GM21360 (cell line): ENCODE measurements around the gene RGSL1.
A peak's percentile ranks its signal among the peaks of the same experiment; 100 is the strongest.
"Not testable (repeated sequence)": the region's sequence is repeated elsewhere in the genome, so short reads cannot be mapped to it uniquely, and the experiment has no call there.

Experiments used
- ATAC-seq: cut with Tn5 transposase; IDR thresholded peaks from one replicate; pipeline ENCODE4 v1.9.1; 2021; ENCODE audit warnings: mild to moderate bottlenecking, moderate library complexity; ENCODE audit not compliant: unreplicated experiment

RGSL1 gene

DNA sequence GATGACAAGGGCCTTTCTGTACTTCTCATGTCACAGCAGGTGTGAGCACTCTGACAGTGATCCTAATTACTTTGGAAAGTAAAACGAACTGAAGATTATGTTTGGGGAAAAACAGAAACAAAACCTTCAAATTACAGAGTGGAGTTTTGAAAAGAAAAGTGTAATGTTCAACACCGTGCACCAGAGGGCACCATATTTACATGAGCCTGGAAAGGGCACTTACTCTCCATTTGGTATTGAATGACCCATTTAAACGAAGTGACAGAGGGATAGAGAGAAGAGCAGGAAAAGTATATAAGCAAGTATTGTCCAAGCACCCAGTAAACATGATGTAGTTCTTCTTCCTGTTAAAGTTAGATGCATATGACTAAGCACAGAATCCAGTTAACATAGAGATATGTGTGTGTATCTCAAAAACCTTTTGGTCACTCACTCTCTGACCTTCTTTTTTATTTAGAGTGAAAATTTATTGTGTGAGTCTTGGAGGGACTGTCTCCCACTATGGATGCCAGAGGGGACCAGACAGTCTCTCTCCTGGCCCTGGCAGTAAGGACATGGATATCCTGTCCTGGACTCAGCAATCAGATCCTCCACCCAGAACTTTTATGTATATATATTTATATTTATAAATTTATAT lies 3.8 kb upstream of the RGSL1 start:
- ATAC-seq = no peak

DNA sequence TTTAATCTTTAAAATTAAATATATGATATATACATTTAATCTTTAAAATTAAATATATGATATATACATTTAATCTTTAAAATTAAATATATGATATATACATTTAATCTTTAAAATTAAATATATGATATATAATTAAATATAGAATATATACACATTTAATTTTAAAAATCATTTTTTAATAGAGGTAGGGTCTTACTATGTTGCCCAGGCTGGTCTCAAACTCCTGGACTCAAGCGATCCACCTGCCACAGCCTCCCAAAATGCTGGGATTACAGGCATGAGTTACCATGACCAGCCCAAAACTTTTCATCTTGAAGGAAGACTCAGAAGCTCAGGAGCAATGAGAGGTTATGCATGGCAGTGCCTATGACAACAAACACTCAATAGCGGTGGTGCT lies 2.8 kb upstream of the RGSL1 start:
- not testable (repeated sequence) for ATAC-seq

DNA sequence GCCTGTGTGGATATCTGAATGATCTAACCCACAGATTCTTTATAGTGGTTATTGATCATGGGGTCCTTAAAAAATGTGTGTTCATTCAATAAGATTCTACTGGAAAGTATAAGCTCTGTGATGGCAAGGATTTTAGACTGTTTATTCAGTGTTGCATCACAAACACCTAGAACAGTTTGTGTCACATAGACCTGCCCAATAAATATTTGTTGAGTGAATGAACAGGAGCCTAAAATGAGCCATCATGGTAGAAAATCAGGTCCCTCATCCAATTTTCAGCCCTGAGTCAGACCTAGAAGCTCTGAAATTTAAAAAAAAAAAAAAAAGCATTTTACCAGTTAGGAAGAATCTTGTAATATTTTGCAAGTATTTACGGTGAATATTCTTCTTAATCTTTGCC lies 2.3 kb upstream of the RGSL1 start:
- ATAC-seq = no peak

- no peak for ATAC-seq
Observed at GRCh38 chr1:182453631-182454030, 3.7 kb downstream of the RGSL1 start.

- ATAC-seq = no peak
Observed at GRCh38 chr1:182457844-182458243, 7.9 kb downstream of the RGSL1 start.

DNA sequence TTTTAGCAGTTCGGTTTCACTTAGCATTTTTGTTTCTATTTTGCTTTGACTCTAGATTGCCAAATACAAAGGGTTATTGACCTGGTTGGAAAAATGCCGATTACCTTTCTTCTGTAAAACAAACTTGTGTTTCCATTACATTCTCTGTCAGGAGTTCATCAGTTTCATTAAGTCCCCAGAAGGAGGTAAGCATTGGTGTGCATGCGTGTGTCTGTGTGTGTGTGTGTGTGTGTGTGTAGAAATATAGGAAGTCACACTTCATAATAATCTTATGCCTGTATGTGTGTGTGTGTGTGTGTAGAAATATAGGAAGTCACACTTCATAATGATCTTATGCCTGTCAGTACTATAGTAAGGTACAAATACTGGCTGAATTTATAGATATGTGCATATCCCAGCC lies 10.0 kb downstream of the RGSL1 start:
- ATAC-seq = no peak

- no peak for ATAC-seq
Observed at GRCh38 chr1:182460550-182460951, 10.6 kb downstream of the RGSL1 start.

DNA sequence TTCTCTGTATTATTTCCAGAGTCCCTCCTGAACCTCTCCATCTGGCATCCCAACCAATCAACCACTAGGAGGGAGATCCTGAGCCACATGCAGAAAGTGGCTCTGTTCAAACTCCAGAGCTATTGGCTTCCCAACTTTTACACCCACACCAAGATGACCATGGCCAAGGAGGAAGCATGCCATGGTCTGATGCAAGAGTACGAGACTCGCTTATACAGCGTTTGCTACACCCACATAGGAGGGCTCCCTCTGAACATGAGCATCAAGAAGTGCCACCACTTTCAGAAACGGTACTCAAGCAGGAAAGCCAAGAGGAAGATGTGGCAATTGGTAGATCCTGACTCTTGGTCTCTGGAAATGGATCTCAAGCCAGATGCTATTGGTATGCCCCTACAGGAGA lies 23.6 kb downstream of the RGSL1 start:
- ATAC-seq = no peak

- no peak for ATAC-seq
Observed at GRCh38 chr1:182476625-182477024, 26.7 kb downstream of the RGSL1 start.

GRCh38 chr1:182478238-182478637 lies 28.3 kb downstream of the RGSL1 start:
- ATAC-seq = no peak

- no peak for ATAC-seq
Observed at GRCh38 chr1:182484067-182484466, 34.1 kb downstream of the RGSL1 start.

DNA sequence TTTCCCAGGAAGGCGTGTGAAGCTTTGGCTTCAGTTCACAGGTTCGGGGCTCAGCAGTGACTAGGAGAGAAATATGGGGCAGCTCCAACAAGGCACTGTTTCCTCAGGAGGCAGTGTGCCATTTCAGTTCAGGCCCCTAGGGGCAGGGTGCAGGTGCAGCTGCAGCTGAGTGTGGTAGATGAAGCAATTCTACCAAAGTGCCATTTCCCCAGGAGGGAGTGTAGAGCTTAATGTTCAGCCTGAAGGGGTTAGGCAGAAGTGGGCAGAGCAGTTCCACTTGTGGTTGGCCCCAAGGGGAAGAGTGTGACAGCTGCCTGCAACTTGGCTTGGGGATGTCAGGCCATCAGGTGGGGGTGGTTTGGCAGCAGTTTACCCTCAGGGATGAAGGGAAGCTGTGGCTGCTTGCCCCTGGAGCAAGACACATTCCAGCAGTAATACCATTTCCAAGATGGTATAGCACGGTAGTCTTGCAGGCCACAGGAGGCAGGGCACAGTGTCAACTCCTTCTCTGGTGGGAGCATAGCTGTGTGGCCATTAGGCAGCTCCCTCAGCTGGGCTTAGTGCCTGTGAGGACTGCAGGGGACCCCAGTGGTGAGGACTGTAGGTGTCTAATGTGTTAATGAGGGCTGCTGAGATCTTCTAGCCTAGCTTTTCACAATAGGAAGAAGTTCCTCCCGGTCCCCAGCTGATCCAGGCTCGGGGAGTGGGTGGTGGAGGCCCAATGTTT lies 34.7 kb downstream of the RGSL1 start:
- peak; percentile 88 for ATAC-seq

DNA sequence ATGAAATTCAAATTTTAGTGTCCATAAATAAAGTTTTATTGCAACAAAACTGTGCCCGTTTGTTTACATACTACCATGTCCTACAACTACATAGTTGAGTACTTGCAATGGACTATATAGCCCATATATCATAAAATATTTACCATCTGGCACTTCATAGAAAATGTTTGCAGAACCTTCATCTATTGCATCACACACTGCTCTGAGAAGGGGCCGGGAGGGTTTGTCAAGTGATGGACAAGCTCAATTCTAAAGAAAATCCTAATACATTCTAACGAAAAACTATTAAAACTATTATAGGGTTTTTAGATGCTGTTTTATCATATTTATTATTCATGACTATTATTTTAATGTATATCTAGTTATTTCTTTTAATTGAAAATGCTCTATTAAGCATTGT lies 35.9 kb downstream of the RGSL1 start:
- no peak for ATAC-seq

DNA sequence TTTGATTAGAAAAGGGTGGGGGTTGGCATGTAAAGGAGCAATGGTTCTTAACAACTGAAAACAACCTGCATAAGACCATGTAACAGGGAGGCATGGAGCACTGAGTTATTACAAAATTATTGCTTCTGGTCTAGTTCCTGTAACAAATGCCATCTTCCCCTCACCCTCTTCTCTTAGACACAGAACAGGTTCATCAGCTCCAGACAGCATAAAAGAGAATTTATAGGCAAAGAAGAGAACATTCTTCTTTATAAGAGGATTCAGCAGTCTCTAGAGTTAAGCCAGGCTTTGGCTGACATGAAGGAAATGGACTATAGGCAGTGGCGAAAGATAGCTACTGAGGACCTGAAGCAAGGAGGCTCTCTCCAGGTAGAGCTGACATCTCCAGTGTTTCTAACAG lies 38.9 kb downstream of the RGSL1 start:
- no peak for ATAC-seq

DNA sequence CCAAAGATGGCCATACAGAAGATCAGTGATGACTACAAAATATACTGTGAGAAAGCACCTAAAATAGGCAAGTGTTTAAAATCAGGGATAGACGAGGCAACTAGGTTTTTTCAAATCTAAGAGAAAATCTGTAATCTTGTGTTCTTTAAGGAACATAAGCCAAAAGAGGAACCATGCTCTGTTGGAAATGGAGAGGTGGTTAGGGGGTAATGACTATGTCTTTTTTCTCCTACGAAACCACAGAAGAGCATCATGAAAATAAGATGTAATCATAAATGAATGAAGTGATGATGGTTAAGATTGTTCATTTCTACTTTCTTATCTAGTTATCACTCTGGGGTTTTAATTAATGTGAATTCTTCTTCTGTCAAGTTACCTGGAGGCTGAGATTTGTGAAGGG lies 43.1 kb downstream of the RGSL1 start:
- ATAC-seq = no peak

DNA sequence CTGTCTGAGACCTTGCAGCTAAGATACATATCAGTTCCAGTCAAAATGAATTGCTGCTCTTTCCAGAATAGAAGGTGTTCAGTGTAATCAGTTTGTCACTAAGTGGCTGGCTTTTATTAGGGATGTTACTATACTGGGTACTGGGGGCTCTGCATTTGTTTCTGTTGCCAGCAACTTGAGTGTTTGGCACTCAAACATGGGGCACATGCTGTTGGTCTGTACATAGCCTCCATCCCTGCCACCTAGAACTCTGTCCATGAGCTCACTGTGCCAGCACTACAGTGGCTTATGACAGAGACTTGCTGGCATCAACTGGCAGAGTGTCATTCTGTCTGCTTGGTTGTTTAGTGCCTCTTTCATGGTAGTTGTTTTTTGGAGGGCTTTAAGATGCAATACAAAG lies 45.1 kb downstream of the RGSL1 start:
- ATAC-seq = no peak

GRCh38 chr1:182495693-182496092 lies 45.7 kb downstream of the RGSL1 start:
- no peak for ATAC-seq

GRCh38 chr1:182507685-182508084 lies 57.7 kb downstream of the RGSL1 start:
- no peak for ATAC-seq

DNA sequence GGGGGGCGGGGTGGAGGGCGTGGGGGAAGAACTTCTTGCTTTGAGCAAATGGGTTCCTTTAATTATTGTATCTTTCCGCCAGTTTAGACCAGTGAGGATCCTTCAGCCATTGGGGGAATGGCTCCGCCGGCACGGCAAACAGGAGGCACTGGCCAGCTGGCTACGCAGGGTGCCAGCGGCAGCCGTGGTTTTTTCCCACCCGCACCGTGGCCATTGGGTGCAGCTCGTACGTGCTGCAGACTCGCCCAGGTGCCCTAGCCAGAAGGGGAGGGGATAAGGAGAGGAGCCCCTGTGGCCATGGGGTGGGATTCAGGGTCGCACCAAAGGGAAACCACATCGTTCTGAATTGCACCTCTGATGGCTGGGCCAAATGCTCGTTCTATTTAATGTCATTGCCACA lies 65.6 kb downstream of the RGSL1 start:
- ATAC-seq = no peak

DNA sequence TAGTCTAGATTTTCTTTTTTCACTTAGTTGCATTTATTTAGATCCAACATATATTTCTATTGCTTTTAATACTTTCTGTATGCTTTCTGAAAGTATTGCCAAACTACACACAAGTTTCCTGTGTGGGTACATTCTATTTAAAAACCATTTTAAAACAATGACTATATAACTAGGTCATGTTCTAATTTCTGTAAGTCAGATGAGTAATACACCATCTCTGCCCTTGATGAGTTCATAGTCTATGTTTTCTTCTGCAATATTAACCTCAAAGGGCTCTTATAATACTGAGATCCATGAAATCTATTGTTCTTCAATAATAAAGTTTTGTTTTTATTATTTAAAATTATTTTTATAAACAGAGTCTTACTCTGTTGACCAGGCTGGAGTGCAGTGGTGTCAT lies 70.8 kb downstream of the RGSL1 start:
- no peak for ATAC-seq

DNA sequence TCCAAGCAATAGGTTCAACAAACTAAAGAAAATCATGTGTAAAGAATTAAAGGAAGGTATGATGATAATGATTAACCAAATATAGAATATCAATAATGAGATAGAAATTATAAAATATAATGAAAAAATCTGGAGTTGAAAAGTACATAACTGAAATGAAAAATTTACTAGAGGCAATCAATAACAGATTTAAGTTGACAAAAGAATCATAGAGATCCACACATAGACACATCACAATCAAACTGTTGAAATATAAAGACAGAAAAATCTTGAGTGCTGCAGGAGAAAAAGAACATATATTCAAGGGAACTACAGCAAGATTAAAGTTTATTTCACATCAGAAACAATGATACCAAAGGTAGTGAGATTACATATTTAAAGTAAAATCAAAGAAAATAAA lies 75.4 kb downstream of the RGSL1 start:
- no peak for ATAC-seq

DNA sequence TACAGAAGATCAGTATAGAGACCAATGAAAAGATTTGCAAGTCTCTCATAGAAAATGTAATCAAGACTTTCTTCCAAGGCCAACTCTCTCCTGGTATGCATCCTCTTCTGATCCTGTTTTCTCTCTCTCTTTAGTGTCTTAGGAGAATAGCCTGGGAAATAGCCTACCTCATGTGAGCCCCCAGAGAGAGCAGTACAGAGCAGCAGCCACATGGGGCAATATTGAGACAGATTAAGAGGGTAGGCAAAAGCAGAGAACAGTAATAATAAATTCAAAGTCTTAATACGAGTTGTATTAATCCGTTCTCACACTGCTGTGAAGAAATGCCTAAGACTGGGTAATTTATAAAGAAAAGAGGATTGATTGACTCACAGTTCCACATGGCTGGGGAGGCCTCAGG lies 77.7 kb downstream of the RGSL1 start:
- ATAC-seq = no peak

DNA sequence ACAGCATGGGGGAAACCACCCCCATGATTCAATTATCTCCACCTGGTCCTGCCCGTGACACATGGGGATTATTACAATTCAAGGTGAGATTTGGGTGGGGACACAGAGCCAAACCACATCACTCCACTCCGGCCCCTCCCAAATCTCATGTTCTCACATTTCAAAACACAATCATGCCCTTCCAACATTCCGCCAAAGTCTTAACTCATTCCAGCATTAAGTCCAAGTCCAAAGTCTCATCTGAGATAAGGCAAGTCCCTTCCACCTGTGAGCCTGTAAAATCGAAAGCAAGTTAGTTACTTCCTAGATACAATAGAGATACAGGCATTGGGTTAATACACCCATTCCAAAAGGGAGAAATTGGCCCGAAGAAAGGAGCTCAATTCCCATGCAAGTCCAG lies 78.3 kb downstream of the RGSL1 start:
- not testable (repeated sequence) for ATAC-seq
